HG03060 (cell line): ENCODE data around the gene CHST10.
"Not testable (repeated sequence)": the region's sequence is repeated elsewhere in the genome, so short reads cannot be mapped to it uniquely, and the experiment has no call there.

ENCODE experiments used
- ATAC-seq: cut with Tn5 transposase; IDR thresholded peaks from one replicate; pipeline ENCODE4 v1.9.1; 2021; ENCODE audit warnings: low read depth, moderate number of reproducible peaks; ENCODE audit not compliant: unreplicated experiment

Gene CHST10, protein sequence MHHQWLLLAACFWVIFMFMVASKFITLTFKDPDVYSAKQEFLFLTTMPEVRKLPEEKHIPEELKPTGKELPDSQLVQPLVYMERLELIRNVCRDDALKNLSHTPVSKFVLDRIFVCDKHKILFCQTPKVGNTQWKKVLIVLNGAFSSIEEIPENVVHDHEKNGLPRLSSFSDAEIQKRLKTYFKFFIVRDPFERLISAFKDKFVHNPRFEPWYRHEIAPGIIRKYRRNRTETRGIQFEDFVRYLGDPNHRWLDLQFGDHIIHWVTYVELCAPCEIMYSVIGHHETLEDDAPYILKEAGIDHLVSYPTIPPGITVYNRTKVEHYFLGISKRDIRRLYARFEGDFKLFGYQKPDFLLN

GRCh38 chr2:100416935-100417710, at the start of gene CHST10:
CHST10 (minus strand) TSS chr2:100417668; CDS start chr2:100406675, 10,993 bp downstream.
- no peak for ATAC-seq

DNA sequence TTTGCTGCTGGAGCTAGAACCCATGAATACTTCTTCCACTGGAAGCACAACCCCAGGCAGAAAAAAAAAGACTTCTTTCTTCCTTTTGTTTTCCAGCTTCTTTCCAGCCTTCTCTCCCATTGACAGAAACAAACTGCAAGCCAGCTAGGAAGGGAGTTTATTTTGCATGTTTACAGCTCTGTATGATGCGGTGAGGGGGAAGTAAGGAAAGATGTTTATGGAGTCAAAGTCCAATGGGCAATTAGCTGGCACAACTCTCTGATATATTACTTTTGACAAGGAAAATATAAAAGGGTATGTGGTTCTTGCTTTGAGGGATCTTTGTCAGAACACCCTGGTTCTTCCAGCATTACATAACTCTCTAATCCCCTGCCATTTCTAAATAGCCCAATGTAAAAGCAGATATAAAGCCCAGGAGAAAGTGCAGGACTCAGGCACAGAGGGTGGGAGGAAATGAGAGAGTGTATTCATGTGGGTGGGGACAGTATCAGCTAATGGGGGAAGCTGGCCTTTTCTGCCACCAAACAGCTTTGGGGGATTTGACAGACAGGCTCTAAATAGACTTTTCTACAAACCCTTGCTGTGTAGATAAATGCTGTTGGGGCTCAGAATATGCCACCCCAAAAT, 43.5 kb upstream of the CHST10 start:
- ATAC-seq, result no peak

GRCh38 chr2:100456357-100456756, 38.9 kb upstream of the CHST10 start:
- ATAC-seq, result not testable (repeated sequence)

- no peak for ATAC-seq
Observed at GRCh38 chr2:100453853-100454252, 36.4 kb upstream of the CHST10 start.

GRCh38 chr2:100451734-100452133, 34.3 kb upstream of the CHST10 start:
- ATAC-seq, result no peak

DNA sequence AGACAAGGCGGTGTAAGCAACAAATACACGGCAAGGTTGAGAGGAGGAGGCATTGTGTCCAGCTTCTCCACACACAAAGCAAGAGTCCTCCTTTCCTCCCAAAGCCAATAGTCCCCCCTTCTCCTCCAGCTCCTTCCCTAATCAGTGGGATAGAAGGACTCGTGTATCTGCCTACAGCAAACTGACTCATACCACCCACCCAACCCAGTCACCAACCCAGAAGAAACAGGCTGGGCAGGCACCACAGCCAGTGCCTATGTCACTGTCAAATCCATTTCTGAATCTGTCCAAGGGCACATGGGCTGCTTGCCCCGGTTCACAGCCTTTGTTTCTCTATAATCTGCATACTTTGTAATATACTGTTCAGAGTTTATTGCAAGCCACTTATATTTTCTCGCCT, 33.6 kb upstream of the CHST10 start:
- no peak for ATAC-seq

GRCh38 chr2:100446696-100447095, 29.2 kb upstream of the CHST10 start:
- no peak for ATAC-seq

DNA sequence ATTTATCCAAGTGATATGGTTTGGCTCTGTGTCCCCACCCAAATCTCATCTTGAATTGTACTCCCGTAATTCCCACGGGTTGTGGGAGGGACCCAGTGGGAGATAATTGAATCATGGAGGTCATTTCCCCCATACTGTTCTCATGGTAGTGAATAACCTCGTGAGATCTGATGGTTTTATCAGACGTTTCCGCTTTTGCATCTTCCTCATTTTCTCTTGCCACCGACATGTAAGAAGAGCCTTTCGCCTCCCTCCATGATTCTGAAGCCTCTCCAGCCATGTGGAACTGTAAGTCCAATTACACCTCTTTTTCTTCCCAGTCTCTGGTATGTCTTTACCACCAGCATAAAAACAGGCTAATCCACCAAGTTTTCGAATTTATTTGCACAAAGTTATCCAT, 20.3 kb upstream of the CHST10 start:
- ATAC-seq, result no peak

DNA sequence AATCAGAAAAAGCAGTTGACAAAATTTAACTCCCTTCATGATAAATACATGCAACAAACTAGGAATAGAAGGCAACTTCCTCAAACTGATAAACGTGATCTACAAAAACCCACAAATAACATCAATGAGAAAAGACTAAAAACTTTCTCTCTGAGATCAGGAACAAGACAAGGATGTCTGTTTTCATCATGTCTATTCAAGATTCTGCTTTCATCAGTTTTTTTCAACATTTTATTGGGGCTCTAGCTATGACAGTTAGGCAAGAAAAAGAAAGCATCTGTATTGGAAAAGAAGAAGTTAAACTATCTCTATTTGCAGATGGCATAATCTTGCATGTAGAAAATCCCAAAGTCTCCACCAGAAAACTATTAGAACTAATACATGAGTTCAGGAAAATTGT, 12.3 kb upstream of the CHST10 start:
- no peak for ATAC-seq

- ATAC-seq, result no peak
Observed at GRCh38 chr2:100427627-100428258, 10.3 kb upstream of the CHST10 start.

DNA sequence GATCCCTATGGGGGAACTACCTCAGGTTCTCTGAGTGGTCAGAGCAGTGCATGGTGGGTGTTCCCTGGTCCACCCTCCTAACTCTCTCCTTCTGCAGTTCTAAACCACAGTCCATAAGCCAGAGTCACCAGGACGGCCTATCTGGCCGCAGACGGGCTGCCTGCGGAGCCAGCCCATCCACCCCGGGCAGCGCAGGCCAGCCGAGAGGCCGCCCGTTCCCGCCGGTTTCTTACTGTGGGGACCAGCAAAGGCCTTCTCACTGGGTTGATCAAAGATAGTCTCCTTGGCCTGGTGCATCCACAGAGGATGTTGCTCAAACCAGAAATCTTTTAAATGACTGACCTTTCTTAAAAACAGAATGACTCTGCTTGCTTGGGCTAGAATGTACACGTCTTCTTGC, 9.6 kb upstream of the CHST10 start:
- ATAC-seq, result no peak

DNA sequence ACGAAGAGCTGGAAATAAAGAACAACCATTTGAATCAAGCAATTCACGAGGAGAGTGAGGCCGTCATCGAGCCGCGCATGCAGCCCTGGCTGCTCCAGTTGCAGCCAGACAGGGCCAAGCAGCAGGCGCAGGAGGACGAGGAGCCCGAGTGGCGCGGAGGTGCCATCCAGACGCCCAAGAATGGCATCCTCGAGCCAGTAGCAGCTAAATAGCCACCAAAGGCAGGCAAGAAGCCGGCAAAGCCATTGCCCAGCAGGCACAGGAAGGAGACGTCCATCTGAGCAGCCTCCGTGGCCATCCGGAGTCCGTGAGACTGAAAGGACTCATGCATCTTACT, 8.9 kb upstream of the CHST10 start:
- no peak for ATAC-seq

DNA sequence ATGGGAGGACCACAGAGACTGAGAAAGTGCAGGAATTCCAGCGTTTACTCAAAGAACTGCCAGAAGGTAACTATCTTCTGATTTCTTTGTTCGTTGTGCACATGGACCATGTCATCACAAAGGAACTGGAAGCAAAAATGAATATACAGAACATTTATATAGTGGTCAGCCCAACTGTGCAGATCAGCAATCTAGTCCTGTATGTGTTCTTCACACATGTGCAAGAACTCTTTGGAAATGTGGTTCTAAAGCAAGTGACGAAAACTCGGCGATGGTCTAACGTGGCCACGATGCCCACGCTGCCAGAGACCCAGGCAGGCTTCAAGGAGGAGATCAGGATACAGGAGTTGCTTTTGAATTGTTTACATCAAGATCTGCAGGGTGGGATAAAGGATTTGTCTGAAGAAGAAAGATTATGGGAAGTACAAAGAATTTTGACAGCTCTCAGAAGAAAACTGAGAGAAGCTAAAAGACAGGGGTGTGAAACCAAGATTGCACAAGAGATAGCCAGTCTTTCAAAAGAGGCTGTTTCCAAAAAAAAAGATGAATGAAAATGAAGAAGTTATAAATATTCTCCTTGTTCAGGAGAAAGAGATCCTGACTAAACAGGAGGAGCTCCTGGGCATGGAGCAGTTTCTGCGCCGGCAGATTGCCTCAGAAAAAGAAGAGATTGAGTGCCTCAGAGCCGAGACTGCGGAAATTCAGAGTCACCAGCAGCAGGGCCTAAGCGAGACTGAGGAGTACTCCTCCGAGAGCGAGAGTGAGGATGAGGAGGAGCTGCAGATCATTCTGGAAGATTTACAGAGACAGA, 8.3 kb upstream of the CHST10 start:
- ATAC-seq, result no peak

DNA sequence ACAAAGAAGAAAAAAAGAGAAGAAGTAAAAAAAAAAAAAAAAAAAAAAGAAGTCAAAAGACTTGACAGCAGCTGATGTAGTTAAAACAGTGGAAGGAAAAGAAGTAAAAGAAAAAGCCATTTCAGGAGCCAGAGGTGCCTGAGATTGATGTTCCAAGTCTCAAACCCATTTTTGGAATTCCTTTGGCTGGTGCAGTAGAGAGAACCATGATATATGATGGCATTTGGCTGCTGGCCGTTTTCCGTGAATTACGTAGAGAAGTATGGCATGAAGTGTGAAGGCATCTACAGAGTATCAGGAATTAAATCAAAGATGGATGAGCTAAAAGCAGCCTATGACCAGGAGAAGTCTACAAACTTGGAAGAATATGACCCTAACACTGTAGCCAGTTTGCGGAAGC, 7.6 kb upstream of the CHST10 start:
- ATAC-seq, result no peak

DNA sequence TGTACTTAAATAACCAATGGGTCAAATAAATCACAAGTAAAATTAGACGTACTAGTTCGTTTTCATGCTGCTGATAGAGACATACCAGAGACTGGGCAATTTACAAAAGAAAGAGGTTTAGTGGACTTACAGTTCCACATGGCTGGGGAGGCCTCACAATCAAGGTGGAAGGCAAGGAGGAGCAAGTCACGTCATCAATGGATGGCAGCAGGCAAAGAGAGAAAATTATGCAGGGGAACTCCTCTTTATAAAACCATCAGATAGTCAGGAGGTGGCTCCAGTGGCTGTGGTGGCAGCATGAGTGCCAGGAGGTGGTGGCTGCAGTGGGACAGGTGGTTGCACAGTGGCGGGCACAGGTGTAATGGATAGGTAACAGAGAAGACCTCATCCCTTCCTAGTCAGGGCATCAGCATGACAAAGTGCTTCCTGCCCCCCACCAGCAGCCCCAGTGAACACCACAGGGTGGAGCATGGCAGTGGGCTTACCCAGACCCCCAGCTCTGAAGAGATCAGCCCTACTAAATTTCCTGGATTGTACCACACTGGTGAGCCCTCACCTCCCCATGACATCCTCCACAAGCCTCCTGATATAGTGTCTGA, 6.9 kb upstream of the CHST10 start:
- ATAC-seq, result no peak

DNA sequence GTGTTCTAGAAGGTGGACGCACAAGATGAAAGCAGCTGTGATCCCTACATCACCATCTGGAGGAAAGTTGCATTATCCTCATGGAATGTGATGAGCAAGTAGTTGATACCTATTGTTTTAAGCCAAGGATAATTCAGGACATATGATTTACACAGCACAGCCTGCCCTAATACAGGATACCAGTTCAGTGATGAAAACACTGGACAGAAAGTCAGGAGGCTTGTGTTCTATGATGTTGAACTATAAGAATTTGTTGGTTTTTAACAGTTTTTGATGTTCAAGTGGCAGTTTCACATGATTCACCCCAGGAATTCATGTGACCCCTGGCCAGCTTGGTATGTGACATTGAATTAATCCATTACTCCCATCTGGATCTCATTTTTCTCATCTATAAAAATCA, 6.2 kb upstream of the CHST10 start:
- no peak for ATAC-seq

DNA sequence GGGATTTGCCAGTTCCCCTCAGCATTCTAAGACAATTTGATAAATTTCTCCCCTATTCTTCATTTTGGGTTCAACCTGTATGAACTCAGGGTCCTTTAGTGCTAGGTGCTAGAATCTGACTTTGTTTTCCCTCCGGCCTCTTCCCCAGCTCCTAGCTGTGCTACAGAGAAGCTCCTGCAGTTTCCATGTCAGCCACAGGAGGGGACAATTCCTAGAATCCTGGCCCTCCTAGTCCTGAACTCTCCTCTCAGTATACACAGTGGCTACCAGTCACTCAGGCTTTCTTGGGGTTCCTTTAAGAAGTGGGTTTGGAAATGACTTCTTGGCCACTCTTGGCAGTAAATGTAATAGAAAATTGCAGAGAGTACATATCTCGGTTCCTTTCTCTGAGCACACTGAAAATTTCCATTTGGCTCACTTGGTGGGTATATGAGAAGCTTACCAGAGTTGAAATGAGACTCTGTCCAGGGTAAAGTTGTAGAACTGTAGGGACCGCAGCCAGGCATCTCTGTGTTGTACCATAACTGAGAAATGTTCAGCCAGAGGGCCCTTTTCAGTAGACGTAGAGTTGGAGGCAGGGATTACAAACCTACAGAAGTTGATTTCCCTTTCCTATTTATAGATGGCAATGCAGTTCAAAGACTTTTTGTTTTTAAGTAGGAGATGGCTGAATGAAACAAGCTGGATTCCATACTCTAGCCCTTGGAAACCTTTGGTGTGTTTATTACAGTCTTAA, 5.0 kb upstream of the CHST10 start:
- no peak for ATAC-seq

- no peak for ATAC-seq
Observed at GRCh38 chr2:100419915-100420314, 2.4 kb upstream of the CHST10 start.

- ATAC-seq, result no peak
Observed at GRCh38 chr2:100418406-100418962, 1.0 kb upstream of the CHST10 start.
